HCT116 (cell line): ENCODE measurements around the gene NCKAP5. TPM values are rescaled to one million over a fixed set of nuclear protein-coding genes. Genes with fewer than 3 reads are reported as not detected.

Experiments
- ATAC-seq: fragments of 200-7000 bp; cut with Tn5 transposase; 2 replicates; pipeline ENCODE4 v1.9.1; 2020; ENCODE audit warnings: mild to moderate bottlenecking, moderate library complexity
- BruUV-seq: library from RNA; stranded (reverse); fragments of 400-500 nt; replicated peaks from 2 replicates; lab custom pipeline; 2021; lab: Mats Ljungman, UMichigan
- CTCF ChIA-PET: fragments of 300-600 bp; sonication (Branson Sonifier 250); formaldehyde crosslinking; loops from one replicate; lab custom pipeline; 2021; ENCODE audit warnings: antibody characterized with exemption; lab: Charles Lee
- POLR2A ChIA-PET: fragments of 300-600, 350-600 bp; sonication (Branson Sonifier 250); formaldehyde crosslinking; loops from one replicate; lab custom pipeline; 2021; ENCODE audit warnings: antibody characterized with exemption; lab: Charles Lee
- RAD21 ChIA-PET, 2 experiments: fragments of 300-600 bp; sonication (Branson Sonifier 250); formaldehyde crosslinking; loops; one replicate each; lab custom pipeline; 2023; ENCODE audit warnings: low total read pairs in 2 of 2; ENCODE audit not compliant: uncharacterized antibody in 2 of 2, unreplicated experiment in 2 of 2, low non-redundant PET in 1 of 2; lab: Charles Lee
- DNase-seq: peaks from one replicate; pipeline ENCODE4 v3.0.0-alpha.2; 2010; ENCODE audit warnings: low read depth, low spot score
- H2AFZ ChIP-seq: fragments of 200-600 bp; shearing (Covaris generic), sonication (generic); 2 replicates; pipeline ENCODE4 v1.6.1; 2017; ENCODE audit warnings: low read depth, mixed run types, mixed read lengths, antibody characterized with exemption, low read length; ENCODE audit not compliant: poor library complexity, severe bottlenecking
- H3K27ac ChIP-seq: 2 replicates; pipeline ENCODE4 v1.5.1; 2012; ENCODE audit warnings: low read depth, low read length
- H3K27me3 ChIP-seq: fragments of 200-600 bp; sonication (generic); 2 replicates; pipeline ENCODE4 v1.6.1; 2016; ENCODE audit warnings: mixed run types, low read length, mixed read lengths; ENCODE audit not compliant: insufficient read depth
- H3K36me3 ChIP-seq, 2 experiments: fragments of 200-500 bp in 1 of 2; fragments of 200-600 bp in 1 of 2; sonication (Bioruptor generic) in 1 of 2; sonication (generic) in 1 of 2; 2 replicates each; pipeline versions ENCODE4 v1.5.1 to v1.6.1; 2014 to 2016; ENCODE audit warnings: low read length in 2 of 2, inconsistent platforms in 1 of 2, mixed read lengths in 1 of 2, mixed run types in 1 of 2; ENCODE audit not compliant: insufficient read depth in 2 of 2, control insufficient read depth in 1 of 2
- H3K4me1 ChIP-seq, 2 experiments: fragments of 200-600 bp in 1 of 2; sonication (generic) in 1 of 2; 2 replicates each; pipeline versions ENCODE4 v1.5.1 to v1.6.1; 2012 to 2017; ENCODE audit warnings: low read length in 2 of 2, inconsistent platforms in 1 of 2, mild to moderate bottlenecking in 1 of 2, mixed read lengths in 1 of 2, mixed run types in 1 of 2, moderate library complexity in 1 of 2; ENCODE audit not compliant: insufficient read depth in 2 of 2, control insufficient read depth in 1 of 2
- H3K4me2 ChIP-seq: fragments of 200-600 bp; sonication (generic); 2 replicates; pipeline ENCODE4 v1.6.1; 2017; ENCODE audit warnings: mixed run types, low read length, mixed read lengths
- H3K4me3 ChIP-seq, 2 experiments: fragments of 200-600 bp in 1 of 2; sonication (generic) in 1 of 2; replicated peaks in 1 of 2; 2 replicates each; pipeline ENCODE4 v1.5.1; 2011 to 2016; ENCODE audit warnings: low read length in 2 of 2, control low read depth in 1 of 2, low read depth in 1 of 2, mild to moderate bottlenecking in 1 of 2, mixed read lengths in 1 of 2, mixed run types in 1 of 2
- H3K79me2 ChIP-seq: fragments of 200-600 bp; sonication (generic); 2 replicates; pipeline ENCODE4 v1.6.1; 2017; ENCODE audit warnings: mild to moderate bottlenecking, mixed run types, low read length, moderate library complexity, mixed read lengths; ENCODE audit not compliant: insufficient read depth
- H3K9ac ChIP-seq: fragments of 200-600 bp; sonication (generic); 2 replicates; pipeline ENCODE4 v1.6.1; 2016; ENCODE audit warnings: low read length, mixed read lengths
- H3K9me2 ChIP-seq: fragments of 200-600 bp; sonication (generic), shearing (Covaris generic); 2 replicates; pipeline ENCODE4 v1.6.1; 2017; ENCODE audit warnings: mixed run types, mild to moderate bottlenecking, moderate library complexity; ENCODE audit not compliant: insufficient read depth
- H3K9me3 ChIP-seq, 2 experiments: fragments of 200-500 bp in 1 of 2; fragments of 200-600 bp in 1 of 2; sonication (Bioruptor generic) in 1 of 2; sonication (generic) in 1 of 2; 2 replicates each; pipeline ENCODE4 v1.6.1; 2014 to 2017; ENCODE audit warnings: low read length in 2 of 2, mixed read lengths in 2 of 2, inconsistent platforms in 1 of 2, low read depth in 1 of 2, mild to moderate bottlenecking in 1 of 2, mixed run types in 1 of 2, moderate library complexity in 1 of 2; ENCODE audit not compliant: control insufficient read depth in 1 of 2, insufficient read depth in 1 of 2
- H4K20me1 ChIP-seq: fragments of 200-600 bp; sonication (generic), shearing (Covaris generic); 2 replicates; pipeline ENCODE4 v1.6.1; 2017; ENCODE audit warnings: mixed run types, mild to moderate bottlenecking, moderate library complexity; ENCODE audit not compliant: insufficient read depth
- ATF3 ChIP-seq: IDR thresholded peaks from 2 replicates; pipeline ENCODE4 v1.6.1; 2012
- CBX3 ChIP-seq: IDR thresholded peaks from 2 replicates; pipeline ENCODE4 v1.6.1; 2012; ENCODE audit warnings: low read depth
- CEBPB ChIP-seq: IDR thresholded peaks from 2 replicates; pipeline ENCODE4 v1.6.1; 2012; ENCODE audit warnings: low read depth
- EGR1 ChIP-seq: IDR thresholded peaks from 2 replicates; pipeline ENCODE4 v1.6.1; 2012; ENCODE audit warnings: low read depth
- ELF1 ChIP-seq: IDR thresholded peaks from 2 replicates; pipeline ENCODE4 v1.6.1; 2012; ENCODE audit warnings: low read depth, borderline replicate concordance
- EZH2 ChIP-seq: fragments of 200-600 bp; sonication (generic); IDR thresholded peaks from 2 replicates; pipeline ENCODE4 v1.6.1; 2017; ENCODE audit warnings: antibody characterized with exemption, mixed run types
- EZH2phosphoT487 ChIP-seq: fragments of 200-600 bp; IDR thresholded peaks from 2 replicates; pipeline ENCODE4 v1.6.1; 2018; ENCODE audit warnings: antibody characterized with exemption, borderline replicate concordance
- JUND ChIP-seq: IDR thresholded peaks from 2 replicates; pipeline ENCODE4 v1.6.1; 2012
- MAX ChIP-seq: IDR thresholded peaks from 2 replicates; pipeline ENCODE4 v1.6.1; 2012
- POLR2A ChIP-seq: IDR thresholded peaks from 2 replicates; pipeline ENCODE4 v1.7.0; 2011; ENCODE audit warnings: borderline replicate concordance; ENCODE audit not compliant: insufficient read depth, insufficient read length; ENCODE audit errors: extremely low read depth
- POLR2AphosphoS5 ChIP-seq: IDR thresholded peaks from 2 replicates; pipeline ENCODE4 v1.6.1; 2011; ENCODE audit warnings: mild to moderate bottlenecking, low read depth, low read length, moderate library complexity
- RAD21 ChIP-seq: IDR thresholded peaks from 2 replicates; pipeline ENCODE4 v1.6.1; 2012; ENCODE audit warnings: low read depth, mild to moderate bottlenecking
- REST ChIP-seq: IDR thresholded peaks from 2 replicates; pipeline ENCODE4 v1.6.1; 2012; ENCODE audit warnings: low read depth
- SIN3A ChIP-seq: IDR thresholded peaks from 2 replicates; pipeline ENCODE4 v1.6.1; 2012; ENCODE audit warnings: low read depth
- SP1 ChIP-seq: IDR thresholded peaks from 2 replicates; pipeline ENCODE4 v1.6.1; 2012; ENCODE audit warnings: low read depth
- SRF ChIP-seq: IDR thresholded peaks from 2 replicates; pipeline ENCODE4 v1.6.1; 2012; ENCODE audit warnings: low read depth
- TCF7L2 ChIP-seq: IDR thresholded peaks from 2 replicates; pipeline ENCODE4 v1.7.0; 2011; ENCODE audit warnings: borderline replicate concordance, inconsistent platforms; ENCODE audit not compliant: insufficient read depth, insufficient read length; ENCODE audit errors: extremely low read depth
- YY1 ChIP-seq: IDR thresholded peaks from 2 replicates; pipeline ENCODE4 v1.6.1; 2011; ENCODE audit warnings: low read length, low read depth, moderate library complexity, mild to moderate bottlenecking; ENCODE audit not compliant: insufficient replicate concordance; ENCODE audit errors: extremely low read depth
- ZBTB33 ChIP-seq: IDR thresholded peaks from 2 replicates; pipeline ENCODE4 v1.6.1; 2011; ENCODE audit warnings: mild to moderate bottlenecking, low read length, moderate library complexity; ENCODE audit not compliant: insufficient replicate concordance; ENCODE audit errors: extremely low read depth
- ZFX ChIP-seq: fragments of 450-650 bp; IDR thresholded peaks from 2 replicates; pipeline ENCODE4 v1.6.1; 2017
- ZNF274 ChIP-seq: fragments of 200-500 bp; sonication (Bioruptor generic); IDR thresholded peaks from 2 replicates; pipeline ENCODE4 v1.6.1; 2014; ENCODE audit warnings: mild to moderate bottlenecking, low read depth, low read length, inconsistent platforms
- intact Hi-C: fragments of 100-400 bp; cut with micrococcal nuclease; formaldehyde crosslinking; loops from 2 replicates; pipeline ENCODE4 v1.10.0; 2022
- total RNA-seq: library from RNA; stranded (reverse); gene quantifications from one replicate; pipeline ENCODE4 v1.2.1, GENCODE V29; 2021; ENCODE audit not compliant: unreplicated experiment

Gene NCKAP5
- total RNA-seq, 1 experiment from 2014 or later, result 0.30 TPM

GRCh38 chr2:133177196-133177595 is 391.1 kb downstream of the NCKAP5 start (continued):
- TF ChIP-seq YY1, result no peak

- RAD21 ChIA-PET, result no interaction called here
- H3K36me3 ChIP-seq, result no peaks in the 10 kb centered on the region
- no peak for TF ChIP-seq ZNF274
- no peak for TF ChIP-seq CBX3
- no peak for TF ChIP-seq SRF
- no peak for TF ChIP-seq ELF1
- TF ChIP-seq RAD21, result no peak
- no peak for TF ChIP-seq EZH2
- no peak for TF ChIP-seq EZH2phosphoT487
- TF ChIP-seq REST, result no peak
- no peak for TF ChIP-seq ZBTB33
- no peak for TF ChIP-seq POLR2A
- TF ChIP-seq POLR2AphosphoS5, result no peak
- TF ChIP-seq MAX, result no peak
- TF ChIP-seq ZFX, result no peak
- TF ChIP-seq CEBPB, result no peak
- TF ChIP-seq EGR1, result no peak
- TF ChIP-seq SP1, result no peak
- TF ChIP-seq JUND, result no peak
- no peak for TF ChIP-seq SIN3A
- TF ChIP-seq ATF3, result no peak
- no peak for TF ChIP-seq TCF7L2
- H3K4me2 ChIP-seq, result no peak overlapping the region
- CTCF ChIA-PET, result no interaction called here
- no peaks in the 10 kb centered on the region for H3K27me3 ChIP-seq
- H3K9ac ChIP-seq, result no peak overlapping the region
- POLR2A ChIA-PET, result no interaction called here
- no peaks in the 10 kb centered on the region for H3K79me2 ChIP-seq
- no peaks in the 10 kb centered on the region for H4K20me1 ChIP-seq
- H3K9me3 ChIP-seq, result no peaks in the 10 kb centered on the region
- no TSS peak for BruUV-seq
- intact Hi-C loops, result loop anchor here (10.0 kb wide), 2 partner anchors 501 to 669 kb away; partner anchors contain the start of gene LYPD1
- DNase-seq (no peak), ATAC-seq (no peak)
- no peaks in the 10 kb centered on the region for H3K9me2 ChIP-seq
- H3K4me3 ChIP-seq, result no peak overlapping the region
- H2AFZ ChIP-seq, result no peak overlapping the region
- no peaks in the 10 kb centered on the region for H3K4me1 ChIP-seq
- no peak overlapping the region for H3K27ac ChIP-seq
These were observed 392.3 kb downstream of the NCKAP5 start for GRCh38 chr2:133175926-133176325.
